H1 (cell line): ENCODE measurements around the gene SOX12. TPM values are rescaled to one million over a fixed set of nuclear protein-coding genes. Genes with fewer than 3 reads are reported as not detected.

Experiments
- BCL11A ChIP-seq, 2 experiments: IDR thresholded peaks; one replicate each; pipeline ENCODE4 v1.6.1; 2011; ENCODE audit warnings: low read depth in 2 of 2, low read length in 2 of 2, mild to moderate bottlenecking in 2 of 2
- BRCA1 ChIP-seq: IDR thresholded peaks from 2 replicates; pipeline ENCODE4 v1.6.1; 2012; ENCODE audit warnings: low read depth, low read length, improper control_type of control experiment
- EZH2 ChIP-seq: fragments of 200-600 bp; sonication (generic); IDR thresholded peaks from 2 replicates; pipeline ENCODE4 v1.7.1; 2012; ENCODE audit warnings: low read depth, mild to moderate bottlenecking, moderate library complexity, low read length, inconsistent platforms; ENCODE audit not compliant: severe bottlenecking
- SP2 ChIP-seq: IDR thresholded peaks from 2 replicates; pipeline ENCODE4 v1.6.1; 2012; ENCODE audit warnings: mild to moderate bottlenecking, low read length, inconsistent platforms
- TBP ChIP-seq: IDR thresholded peaks from 2 replicates; pipeline ENCODE4 v1.6.1; 2011; ENCODE audit warnings: low read depth, low read length, improper control_type of control experiment
- polyA plus RNA-seq, 7 experiments: library from polyadenylated mRNA; depleted of rRNA in 3 of 7; stranded (reverse) in 5 of 7; unstranded in 2 of 7; fragments of >200 nt in 5 of 7; fragments of 200-250 nt in 2 of 7; gene quantifications; 1 replicate in 5 of 7; 2 replicates in 1 of 7; 4 replicates in 1 of 7; pipeline versions ENCODE4 v1.2.1 to v1.2.3, GENCODE V29; 2011 to 2013; ENCODE audit warnings: missing spikeins in 2 of 7, mixed read lengths in 2 of 7
- total RNA-seq: library from RNA; stranded (reverse); fragmentation: NEBNext Ultra II Directional; extraction: Animal tissue kit (Norgen Biotek cat#: 25700); gene quantifications from 2 replicates; pipeline ENCODE4 v1.2.1, GENCODE V29; 2021
- TF ChIP-seq, protein P1 (sequence below): fragments of 300-600 bp; sonication (generic); IDR thresholded peaks from 2 replicates; pipeline ENCODE4 v1.7.1; 2012; ENCODE audit warnings: low read length, moderate library complexity, mild to moderate bottlenecking, inconsistent platforms; ENCODE audit not compliant: insufficient replicate concordance
- TF ChIP-seq, protein P2 (sequence below), 3 experiments: IDR thresholded peaks; 1 replicate in 2 of 3; 2 replicates in 1 of 3; pipeline versions ENCODE4 v1.5.1 to v1.6.1; 2011; ENCODE audit warnings: low read length in 3 of 3, mild to moderate bottlenecking in 3 of 3, inconsistent platforms in 2 of 3, low read depth in 1 of 3, moderate library complexity in 1 of 3; ENCODE audit not compliant: insufficient read depth in 1 of 3; ENCODE audit errors: control extremely low read depth in 1 of 3

SOX12 gene
- total and polyA plus RNA-seq, 2 of the 8 experiments (the other 6 are each of a cell fraction or from before 2014, with no cell fraction given): 6.4 to 63.0 TPM

DNA sequence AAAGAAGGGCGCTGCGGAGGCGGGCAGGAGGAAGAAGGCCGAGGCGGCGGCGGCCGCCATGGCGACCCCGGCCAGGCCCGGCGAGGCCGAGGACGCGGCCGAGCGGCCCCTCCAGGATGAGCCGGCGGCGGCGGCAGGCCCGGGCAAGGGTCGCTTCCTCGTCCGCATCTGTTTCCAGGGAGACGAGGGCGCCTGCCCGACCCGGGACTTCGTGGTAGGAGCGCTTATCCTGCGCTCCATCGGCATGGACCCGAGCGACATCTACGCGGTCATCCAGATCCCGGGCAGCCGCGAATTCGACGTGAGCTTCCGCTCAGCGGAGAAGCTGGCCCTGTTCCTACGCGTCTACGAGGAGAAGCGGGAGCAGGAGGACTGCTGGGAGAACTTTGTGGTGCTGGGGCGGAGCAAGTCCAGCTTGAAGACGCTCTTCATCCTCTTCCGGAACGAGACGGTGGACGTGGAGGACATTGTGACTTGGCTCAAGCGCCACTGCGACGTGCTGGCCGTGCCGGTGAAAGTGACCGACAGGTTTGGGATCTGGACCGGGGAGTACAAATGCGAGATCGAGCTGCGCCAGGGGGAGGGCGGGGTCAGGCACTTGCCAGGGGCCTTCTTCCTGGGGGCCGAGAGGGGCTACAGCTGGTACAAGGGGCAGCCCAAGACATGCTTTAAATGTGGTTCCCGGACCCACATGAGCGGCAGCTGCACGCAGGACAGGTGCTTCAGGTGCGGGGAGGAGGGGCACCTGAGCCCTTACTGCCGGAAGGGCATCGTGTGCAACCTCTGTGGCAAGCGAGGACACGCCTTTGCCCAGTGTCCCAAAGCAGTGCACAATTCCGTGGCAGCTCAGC lies 27.2 kb upstream of the SOX12 start (continued):
- TF ChIP-seq, protein P1, sequence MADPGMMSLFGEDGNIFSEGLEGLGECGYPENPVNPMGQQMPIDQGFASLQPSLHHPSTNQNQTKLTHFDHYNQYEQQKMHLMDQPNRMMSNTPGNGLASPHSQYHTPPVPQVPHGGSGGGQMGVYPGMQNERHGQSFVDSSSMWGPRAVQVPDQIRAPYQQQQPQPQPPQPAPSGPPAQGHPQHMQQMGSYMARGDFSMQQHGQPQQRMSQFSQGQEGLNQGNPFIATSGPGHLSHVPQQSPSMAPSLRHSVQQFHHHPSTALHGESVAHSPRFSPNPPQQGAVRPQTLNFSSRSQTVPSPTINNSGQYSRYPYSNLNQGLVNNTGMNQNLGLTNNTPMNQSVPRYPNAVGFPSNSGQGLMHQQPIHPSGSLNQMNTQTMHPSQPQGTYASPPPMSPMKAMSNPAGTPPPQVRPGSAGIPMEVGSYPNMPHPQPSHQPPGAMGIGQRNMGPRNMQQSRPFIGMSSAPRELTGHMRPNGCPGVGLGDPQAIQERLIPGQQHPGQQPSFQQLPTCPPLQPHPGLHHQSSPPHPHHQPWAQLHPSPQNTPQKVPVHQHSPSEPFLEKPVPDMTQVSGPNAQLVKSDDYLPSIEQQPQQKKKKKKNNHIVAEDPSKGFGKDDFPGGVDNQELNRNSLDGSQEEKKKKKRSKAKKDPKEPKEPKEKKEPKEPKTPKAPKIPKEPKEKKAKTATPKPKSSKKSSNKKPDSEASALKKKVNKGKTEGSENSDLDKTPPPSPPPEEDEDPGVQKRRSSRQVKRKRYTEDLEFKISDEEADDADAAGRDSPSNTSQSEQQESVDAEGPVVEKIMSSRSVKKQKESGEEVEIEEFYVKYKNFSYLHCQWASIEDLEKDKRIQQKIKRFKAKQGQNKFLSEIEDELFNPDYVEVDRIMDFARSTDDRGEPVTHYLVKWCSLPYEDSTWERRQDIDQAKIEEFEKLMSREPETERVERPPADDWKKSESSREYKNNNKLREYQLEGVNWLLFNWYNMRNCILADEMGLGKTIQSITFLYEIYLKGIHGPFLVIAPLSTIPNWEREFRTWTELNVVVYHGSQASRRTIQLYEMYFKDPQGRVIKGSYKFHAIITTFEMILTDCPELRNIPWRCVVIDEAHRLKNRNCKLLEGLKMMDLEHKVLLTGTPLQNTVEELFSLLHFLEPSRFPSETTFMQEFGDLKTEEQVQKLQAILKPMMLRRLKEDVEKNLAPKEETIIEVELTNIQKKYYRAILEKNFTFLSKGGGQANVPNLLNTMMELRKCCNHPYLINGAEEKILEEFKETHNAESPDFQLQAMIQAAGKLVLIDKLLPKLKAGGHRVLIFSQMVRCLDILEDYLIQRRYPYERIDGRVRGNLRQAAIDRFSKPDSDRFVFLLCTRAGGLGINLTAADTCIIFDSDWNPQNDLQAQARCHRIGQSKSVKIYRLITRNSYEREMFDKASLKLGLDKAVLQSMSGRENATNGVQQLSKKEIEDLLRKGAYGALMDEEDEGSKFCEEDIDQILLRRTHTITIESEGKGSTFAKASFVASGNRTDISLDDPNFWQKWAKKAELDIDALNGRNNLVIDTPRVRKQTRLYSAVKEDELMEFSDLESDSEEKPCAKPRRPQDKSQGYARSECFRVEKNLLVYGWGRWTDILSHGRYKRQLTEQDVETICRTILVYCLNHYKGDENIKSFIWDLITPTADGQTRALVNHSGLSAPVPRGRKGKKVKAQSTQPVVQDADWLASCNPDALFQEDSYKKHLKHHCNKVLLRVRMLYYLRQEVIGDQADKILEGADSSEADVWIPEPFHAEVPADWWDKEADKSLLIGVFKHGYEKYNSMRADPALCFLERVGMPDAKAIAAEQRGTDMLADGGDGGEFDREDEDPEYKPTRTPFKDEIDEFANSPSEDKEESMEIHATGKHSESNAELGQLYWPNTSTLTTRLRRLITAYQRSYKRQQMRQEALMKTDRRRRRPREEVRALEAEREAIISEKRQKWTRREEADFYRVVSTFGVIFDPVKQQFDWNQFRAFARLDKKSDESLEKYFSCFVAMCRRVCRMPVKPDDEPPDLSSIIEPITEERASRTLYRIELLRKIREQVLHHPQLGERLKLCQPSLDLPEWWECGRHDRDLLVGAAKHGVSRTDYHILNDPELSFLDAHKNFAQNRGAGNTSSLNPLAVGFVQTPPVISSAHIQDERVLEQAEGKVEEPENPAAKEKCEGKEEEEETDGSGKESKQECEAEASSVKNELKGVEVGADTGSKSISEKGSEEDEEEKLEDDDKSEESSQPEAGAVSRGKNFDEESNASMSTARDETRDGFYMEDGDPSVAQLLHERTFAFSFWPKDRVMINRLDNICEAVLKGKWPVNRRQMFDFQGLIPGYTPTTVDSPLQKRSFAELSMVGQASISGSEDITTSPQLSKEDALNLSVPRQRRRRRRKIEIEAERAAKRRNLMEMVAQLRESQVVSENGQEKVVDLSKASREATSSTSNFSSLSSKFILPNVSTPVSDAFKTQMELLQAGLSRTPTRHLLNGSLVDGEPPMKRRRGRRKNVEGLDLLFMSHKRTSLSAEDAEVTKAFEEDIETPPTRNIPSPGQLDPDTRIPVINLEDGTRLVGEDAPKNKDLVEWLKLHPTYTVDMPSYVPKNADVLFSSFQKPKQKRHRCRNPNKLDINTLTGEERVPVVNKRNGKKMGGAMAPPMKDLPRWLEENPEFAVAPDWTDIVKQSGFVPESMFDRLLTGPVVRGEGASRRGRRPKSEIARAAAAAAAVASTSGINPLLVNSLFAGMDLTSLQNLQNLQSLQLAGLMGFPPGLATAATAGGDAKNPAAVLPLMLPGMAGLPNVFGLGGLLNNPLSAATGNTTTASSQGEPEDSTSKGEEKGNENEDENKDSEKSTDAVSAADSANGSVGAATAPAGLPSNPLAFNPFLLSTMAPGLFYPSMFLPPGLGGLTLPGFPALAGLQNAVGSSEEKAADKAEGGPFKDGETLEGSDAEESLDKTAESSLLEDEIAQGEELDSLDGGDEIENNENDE: no peak
- no peak for TF ChIP-seq BCL11A (IDR thresholded peaks at IDR 0.05; ENCODE audit: low read depth in 2 of 2, low read length in 2 of 2)
- no peak for TF ChIP-seq SP2
- TF ChIP-seq EZH2: no peak
- TF ChIP-seq, protein P2, sequence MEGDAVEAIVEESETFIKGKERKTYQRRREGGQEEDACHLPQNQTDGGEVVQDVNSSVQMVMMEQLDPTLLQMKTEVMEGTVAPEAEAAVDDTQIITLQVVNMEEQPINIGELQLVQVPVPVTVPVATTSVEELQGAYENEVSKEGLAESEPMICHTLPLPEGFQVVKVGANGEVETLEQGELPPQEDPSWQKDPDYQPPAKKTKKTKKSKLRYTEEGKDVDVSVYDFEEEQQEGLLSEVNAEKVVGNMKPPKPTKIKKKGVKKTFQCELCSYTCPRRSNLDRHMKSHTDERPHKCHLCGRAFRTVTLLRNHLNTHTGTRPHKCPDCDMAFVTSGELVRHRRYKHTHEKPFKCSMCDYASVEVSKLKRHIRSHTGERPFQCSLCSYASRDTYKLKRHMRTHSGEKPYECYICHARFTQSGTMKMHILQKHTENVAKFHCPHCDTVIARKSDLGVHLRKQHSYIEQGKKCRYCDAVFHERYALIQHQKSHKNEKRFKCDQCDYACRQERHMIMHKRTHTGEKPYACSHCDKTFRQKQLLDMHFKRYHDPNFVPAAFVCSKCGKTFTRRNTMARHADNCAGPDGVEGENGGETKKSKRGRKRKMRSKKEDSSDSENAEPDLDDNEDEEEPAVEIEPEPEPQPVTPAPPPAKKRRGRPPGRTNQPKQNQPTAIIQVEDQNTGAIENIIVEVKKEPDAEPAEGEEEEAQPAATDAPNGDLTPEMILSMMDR (IDR thresholded peaks at IDR 0.05; ENCODE audit: control extremely low read depth in 1 of 3, insufficient read depth in 1 of 3, low read depth in 1 of 3, low read length in 3 of 3): no peak
- TF ChIP-seq TBP: 0 out of 2 replicates have a peak, but pooled peaks have one; percentile 32
- TF ChIP-seq BRCA1: no peak
